Astrocyte (in vitro differentiated cells and primary cell): ENCODE measurements around the gene SPATA31A6.
"Not testable (repeated sequence)": the region's sequence is repeated elsewhere in the genome, so short reads cannot be mapped to it uniquely, and the experiment has no call there.

Experiments
- EZH2 ChIP-seq: IDR thresholded peaks from 2 replicates; pipeline ENCODE4 v1.6.1; 2012; ENCODE audit warnings: mild to moderate bottlenecking, low read length, inconsistent platforms; ENCODE audit not compliant: insufficient read depth
- TF ChIP-seq, protein P1 (sequence below): IDR thresholded peaks from 2 replicates; pipeline ENCODE4 v1.5.1; 2011; ENCODE audit warnings: low read depth, mild to moderate bottlenecking, inconsistent platforms, low read length, moderate library complexity; ENCODE audit not compliant: insufficient read depth

- TF ChIP-seq, protein P1, sequence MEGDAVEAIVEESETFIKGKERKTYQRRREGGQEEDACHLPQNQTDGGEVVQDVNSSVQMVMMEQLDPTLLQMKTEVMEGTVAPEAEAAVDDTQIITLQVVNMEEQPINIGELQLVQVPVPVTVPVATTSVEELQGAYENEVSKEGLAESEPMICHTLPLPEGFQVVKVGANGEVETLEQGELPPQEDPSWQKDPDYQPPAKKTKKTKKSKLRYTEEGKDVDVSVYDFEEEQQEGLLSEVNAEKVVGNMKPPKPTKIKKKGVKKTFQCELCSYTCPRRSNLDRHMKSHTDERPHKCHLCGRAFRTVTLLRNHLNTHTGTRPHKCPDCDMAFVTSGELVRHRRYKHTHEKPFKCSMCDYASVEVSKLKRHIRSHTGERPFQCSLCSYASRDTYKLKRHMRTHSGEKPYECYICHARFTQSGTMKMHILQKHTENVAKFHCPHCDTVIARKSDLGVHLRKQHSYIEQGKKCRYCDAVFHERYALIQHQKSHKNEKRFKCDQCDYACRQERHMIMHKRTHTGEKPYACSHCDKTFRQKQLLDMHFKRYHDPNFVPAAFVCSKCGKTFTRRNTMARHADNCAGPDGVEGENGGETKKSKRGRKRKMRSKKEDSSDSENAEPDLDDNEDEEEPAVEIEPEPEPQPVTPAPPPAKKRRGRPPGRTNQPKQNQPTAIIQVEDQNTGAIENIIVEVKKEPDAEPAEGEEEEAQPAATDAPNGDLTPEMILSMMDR: not testable (repeated sequence)
- TF ChIP-seq EZH2: not testable (repeated sequence)
Observed at GRCh38 chr9:42233031-42233430, 49.6 kb downstream of the SPATA31A6 start.
